Inferior parietal cortex (tissue), 1 donor: Measurements from ENCODE around the gene RPS23.
A peak's percentile ranks its signal among the peaks of the same experiment; 100 is the strongest.
"Not testable (repeated sequence)": the region's sequence is repeated elsewhere in the genome, so short reads cannot be mapped to it uniquely, and the experiment has no call there.

ENCODE experiments used
- DNase-seq: peaks from one replicate; pipeline ENCODE4 v3.0.0-alpha.2; 2016; ENCODE audit errors: extremely low spot score

The RPS23 gene

DNA sequence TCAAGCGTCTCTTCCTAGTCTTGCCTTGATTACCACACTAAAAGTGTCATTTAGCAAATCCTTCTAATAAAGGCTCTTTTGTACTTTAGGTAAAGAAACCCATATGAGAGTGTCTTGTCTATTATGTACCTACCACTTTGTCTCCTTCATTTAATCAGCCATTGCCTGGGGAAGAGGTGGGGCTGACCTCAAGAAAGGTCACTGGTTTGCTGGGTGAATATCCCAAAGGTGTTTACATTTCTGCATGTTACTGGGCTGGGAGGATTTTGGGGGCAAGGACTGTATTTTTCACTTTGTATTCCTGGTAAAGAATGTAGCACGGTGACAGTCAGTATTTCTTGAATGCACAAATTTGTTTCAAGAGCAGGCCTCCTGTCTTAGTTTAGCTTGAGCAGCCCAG, 11.9 kb upstream of the RPS23 start:
- DNase-seq: no peak

DNA sequence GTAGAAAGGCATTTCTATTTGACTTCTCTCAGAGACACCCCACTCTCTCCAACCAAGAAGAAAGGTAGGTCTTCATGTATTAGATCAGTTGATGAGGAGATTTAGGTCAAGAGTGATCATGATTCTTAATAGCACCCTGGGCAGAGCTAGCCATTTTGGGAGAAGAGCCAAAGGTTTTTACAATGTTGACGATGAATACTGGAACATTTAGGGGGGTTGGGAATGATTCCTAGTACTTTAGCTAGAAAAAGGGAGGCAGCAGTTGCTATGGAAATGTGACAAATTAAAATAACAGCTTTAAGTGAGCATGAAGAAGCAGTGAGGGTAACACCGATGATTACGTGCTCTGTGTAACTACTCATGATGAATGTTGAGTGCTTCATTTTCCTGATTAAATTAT, 9.5 kb upstream of the RPS23 start:
- DNase-seq: peak; percentile 43

DNA sequence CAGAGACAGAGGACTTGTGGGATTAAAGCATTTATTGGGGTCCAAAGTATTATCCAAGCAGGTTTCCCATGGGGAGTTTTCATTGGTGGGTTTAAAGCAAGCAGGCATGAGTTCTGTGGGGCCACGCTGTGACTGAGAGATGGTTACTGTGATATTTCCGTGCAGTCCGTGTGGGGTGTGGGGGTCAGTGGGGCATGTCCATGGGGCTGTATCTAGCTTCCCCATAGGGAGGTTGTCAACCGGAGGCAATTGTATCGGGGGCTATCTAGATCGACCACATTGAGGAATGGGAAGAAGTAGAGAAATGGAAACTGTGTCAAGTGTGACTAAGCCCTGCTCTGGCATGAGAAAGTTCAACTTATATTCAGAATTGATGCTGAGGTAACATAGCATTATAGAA, 7.1 kb upstream of the RPS23 start:
- DNase-seq: no peak

DNA sequence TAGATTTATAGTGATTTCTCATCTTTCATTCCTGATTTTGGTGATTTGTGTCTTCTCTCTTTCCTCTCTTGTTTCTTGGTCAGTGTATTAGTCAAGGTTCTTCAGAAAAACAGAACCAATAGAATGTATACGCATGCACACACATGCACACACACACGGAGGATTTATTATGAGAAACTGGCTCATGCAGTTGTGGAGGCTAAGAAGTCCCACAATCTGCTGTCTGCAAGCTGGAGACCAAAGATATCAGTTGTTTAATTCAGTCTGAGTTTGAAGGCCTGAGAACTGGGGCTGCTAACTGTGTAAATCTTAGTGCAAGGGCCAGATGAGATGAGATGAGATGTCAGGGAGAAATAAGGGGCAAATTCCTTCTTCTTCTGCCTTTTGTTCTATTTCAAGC, 5.7 kb upstream of the RPS23 start:
- DNase-seq: no peak

DNA sequence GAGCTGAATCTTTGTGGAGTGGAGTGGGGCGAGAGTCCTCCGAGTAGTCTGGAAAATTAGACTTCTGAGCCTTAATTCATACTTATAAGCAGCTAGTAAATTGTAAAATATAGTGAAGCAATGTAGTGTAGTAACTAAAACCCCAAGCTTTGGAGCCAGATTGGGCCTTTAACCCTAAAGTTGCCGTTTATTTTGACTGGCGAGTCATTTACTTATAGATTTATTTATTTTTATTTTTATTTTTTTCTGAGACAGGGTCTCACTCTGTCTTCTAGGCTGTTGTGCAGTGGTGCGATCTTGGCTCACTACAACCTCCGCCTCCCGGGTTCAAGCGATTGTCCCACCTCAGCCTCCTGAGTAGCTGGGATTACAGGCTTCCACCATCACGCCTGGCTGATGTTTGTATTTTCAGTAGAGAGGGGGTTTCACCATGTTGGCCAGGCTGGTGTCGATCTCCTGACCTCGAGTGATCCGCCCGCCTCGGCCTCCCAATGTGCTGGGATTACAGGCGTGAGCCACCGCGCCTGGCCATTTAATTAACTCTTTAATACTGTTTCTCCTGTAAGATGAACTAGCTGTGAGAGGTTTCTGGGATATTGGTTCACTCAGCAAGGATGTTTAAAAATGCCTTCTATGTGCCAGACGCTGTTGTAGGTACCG, 687 bp upstream of the RPS23 start:
- no peak for DNase-seq

DNA sequence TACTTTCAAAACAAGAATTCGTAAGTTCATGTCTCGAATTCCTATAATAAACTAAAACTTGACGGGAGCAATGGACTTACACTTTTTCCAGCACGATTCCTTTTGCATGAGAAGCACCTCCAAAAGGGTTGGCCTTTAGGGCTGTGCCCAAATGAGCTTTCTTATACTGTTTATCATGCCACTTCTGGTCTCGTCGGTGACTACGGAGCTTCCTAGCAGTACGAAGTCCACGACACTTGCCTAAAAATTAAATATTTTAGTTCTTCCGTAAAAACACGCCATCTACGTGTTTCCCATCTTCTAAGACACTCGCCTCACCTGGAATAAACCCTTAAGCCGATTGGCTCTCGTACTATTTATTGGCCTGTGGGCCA, 554 bp downstream of the RPS23 start:
- DNase-seq: no peak

DNA sequence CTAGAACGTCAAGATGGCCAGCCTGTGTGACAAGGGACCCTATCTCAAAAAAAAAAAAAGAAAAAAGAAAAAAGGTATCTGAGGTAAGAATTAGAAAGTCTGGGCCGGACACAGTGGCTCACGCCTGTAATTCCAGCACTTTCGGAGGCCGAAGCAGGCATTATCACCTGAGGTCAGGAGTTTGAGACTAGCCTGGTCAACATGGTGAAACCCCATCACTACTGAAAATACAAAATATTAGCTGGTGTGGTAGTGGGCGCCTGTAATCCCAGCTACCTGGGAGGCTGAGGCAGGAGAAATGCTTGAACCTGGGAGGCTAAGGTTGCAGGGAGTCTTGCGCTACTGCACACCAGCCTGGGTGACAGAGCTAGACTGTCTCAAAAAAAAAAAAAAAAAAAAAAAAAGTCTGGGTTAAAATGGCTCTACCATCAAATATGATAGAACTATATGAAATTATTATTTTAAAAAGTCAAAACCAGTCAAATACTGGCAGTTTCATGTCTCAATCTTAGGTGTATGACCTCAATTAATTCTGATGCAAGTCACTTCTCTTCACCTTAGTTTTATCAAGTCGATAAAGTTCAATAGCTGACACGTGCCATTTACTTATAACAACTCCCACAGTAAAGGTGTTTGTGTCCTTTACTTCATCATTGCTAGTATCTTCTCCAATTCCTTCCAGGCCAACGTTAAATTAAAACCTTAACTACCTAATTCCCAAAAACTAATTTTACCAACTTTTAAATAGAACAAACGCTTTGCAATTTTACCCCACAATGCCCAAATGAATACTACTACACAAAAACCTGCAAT, 1.1 kb downstream of the RPS23 start:
- no peak for DNase-seq

DNA sequence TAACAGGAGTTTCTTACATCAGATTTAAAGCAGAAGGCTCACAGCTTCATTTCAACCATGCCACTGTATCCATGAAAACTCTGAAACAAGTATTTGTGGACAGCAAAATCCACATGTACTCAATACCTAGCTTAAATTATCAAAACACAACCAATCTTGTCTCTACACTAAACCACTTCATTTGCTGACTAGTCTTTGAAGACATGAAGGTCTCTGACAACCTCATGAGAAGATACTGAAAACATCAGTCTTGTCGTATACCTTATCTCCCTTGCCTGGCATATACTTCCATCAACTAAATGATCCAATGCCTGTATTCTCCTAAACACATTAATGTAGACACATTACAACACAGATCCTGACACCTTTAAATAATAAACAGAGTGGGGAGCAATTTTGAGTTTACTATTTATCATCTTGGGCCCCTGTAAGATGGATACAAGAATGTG, 2.9 kb downstream of the RPS23 start:
- DNase-seq: no peak

DNA sequence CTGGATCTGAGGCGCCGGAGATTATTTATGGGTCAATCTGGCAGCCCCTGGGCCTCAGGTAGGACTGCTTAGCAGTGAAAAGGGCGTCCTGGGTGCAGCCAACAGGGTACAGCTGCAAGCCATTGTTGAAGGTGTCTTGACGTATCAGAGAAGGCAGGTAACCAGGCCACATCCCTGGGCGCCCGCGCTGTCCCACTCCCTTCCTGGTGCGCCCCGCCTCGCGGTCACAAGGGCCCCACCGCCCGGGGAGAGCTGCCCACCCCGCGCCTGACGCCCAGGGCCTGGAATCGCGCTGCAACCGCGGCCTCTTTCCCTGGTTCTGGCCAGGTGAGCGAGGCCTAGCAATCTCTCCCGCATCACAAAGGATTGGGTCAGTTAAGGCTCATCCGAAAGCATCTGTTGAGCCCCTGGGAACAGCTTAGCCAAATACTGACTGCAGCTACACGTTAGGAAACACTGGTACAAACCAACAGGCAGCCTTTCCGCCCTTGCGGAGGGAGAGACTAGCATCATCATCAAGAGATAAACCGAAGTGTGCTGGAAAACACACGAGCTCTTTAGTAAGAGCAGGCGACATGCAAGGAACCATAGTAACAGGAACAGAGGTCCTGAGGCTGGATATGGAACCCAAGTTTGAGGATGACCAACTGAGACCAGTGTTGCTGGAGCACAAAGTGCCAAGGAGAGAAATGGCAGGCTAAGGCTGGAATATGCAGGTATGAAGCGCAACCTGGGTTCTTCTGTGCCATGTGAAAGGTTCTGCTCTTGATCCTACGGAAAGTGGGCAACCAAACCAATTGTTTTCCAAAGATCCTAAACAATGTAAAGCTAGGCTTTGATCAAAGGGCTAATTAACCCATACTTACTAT, 3.6 kb downstream of the RPS23 start:
- no peak for DNase-seq

DNA sequence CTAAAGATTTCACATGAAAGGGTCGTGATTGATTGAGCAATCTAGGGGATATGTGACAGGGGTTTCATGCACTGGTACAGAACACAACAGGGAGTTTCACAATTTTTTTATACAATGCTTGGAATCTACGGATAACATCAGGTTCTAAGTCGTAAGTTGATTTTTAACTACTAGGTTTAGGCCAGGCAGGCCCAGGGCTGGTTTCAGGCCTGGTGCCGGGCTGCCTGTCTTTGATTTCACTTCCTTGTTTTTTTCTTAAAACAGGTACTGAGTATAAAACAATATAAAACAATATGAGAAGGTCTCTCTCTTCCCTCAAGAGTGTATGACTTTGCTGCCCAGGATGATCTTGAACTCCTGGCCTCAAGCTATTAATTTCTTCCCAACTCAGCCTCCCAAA, 4.7 kb downstream of the RPS23 start:
- not testable (repeated sequence) for DNase-seq

DNA sequence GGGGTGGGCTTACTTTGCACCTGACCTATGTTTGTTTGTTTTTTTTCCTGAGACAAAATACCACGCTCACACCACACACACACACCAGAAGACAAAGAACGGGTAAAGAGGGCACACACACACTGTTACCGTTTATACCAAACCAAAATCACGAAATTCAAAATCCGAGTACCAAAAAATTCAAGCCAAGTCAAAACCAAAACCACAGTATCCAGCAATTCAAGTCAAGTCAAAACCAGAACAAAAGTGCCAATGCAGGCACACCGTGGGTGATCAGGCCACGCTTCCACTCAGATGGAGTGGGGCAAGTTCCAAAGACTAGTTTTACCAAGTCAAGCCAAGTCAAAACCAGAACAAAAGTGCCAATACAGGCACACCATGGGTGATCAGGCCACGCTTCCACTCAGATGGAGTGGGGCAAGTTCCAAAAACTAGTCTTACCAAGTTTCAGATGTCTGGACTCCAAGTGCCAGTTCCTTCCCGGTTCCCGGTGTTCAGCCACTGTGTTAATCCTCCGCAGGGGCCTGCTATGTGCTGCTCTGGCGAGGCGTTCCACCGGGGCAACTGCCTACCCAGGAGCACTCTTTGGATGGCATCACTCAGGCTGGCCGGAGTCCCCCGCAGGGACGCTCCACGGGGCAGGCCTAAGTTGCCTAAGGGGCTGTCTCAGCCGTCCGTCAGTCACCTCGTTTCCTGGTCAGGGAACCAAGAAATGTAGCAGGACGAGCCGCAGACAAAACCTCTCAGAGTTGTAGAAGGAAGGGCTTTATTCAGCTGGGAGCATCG, 5.4 kb downstream of the RPS23 start:
- not testable (repeated sequence) for DNase-seq

DNA sequence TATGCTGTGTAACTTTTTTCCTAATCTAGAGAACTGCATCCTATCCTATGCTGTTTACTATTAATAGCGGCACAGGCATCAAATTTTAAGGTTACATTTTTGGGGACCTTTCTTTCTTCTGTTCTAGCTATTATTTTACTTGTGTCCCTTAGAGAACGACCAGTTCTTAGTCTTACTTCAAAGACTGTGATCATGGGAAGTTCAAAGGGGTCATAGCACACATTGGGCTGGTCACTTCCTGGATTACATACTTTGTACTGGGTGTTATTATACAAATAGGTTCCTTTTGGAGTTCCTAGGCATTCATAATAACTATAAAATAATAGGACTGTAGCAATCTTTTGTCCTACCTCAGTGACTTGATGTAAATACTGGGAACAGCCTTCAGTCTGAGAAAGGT, 8.8 kb downstream of the RPS23 start:
- not testable (repeated sequence) for DNase-seq

DNA sequence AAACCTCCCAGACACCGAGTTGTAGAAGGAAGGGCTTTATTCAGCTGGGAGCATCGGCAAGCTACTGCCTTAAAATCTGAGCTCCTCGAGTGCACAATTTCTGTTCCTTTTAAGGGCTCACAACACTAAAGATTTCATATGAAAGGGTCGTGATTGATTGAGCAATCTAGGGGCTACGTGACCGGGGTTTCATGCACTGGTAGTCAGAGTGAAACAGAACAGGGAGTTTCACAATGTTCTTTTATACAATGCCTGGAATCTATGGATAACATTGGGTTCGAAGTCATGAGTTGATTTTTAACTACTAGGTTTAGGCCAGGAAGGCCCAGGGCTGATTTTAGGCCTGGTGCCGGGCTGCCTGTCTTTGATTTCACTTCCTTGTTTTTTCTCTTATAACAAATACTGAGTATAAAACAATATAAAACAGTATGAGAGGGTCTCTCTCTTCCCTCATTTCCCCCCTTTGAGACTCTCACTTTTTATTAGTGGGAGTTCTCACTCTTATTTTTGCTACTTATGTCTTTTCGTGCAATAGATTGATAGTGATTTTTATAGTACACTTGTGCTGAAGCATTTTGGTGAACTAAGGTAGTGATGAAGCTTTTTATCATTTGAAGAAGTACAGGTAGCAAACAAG, 10.7 kb downstream of the RPS23 start:
- DNase-seq: not testable (repeated sequence)

DNA sequence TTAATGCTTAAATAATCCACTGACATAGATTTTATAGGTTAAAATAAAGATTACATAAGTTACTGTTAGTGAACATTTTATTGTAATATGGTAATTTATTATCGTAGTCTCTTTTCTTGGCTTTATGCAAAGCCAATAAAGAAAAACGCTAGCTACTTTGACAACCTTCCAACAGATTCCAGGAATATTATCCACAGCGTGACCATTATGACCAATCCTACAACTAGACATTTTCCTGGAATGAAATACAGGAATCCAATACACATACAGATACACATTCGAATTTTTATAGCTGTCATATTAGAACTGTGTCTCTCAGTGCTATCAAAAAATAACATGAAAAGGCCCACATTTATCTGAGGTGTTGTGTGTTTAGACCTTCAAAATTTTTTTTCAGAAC, 13.1 kb downstream of the RPS23 start:
- DNase-seq: no peak

DNA sequence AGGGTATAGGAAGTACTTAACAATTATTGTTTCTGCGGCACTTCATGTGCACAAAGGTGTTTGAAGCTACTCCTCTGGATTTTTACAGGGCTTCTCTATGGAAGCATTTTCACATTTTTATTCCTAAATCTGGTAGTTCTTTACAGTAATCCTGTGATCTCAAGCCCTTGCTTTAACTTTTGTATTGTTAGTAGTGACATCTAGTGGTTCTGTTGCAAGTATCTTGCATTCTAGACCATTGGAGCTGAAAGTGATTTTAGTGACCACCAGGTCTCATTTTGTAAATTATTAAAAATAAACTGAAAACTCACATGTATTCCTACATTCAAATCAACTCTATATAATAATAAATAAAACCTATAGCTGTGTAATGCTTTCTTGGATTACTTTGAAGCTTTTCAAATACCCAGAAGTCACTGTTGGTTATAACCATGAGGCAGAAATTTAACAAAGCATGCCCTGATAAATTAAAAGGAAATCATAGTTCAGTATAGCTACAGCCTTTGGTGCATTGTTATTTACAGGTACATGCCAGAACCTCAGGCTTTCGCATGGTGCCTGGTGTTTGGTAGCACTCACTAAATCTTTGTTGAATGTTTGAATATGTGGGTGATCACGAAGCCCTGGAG, 18.9 kb downstream of the RPS23 start:
- DNase-seq: peak; percentile 44

DNA sequence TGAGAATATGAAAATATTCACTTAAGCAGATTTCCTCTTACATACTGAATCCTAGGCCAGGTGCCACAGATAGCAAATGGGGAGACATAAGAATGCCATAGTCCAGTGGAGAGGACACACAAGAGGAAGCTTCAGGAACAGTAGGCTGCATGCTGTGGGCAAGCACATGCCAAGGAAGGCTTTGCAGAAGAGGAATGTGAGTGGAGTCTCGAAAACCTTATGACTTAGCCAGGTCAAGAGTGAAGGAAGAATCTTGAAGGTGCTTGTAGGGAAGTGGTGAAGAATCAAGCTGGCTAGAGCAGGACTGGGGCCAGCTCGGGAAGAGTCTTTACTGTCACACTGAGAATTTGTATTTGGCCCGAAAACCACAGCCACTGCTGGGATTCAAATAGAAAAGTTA, 20.4 kb downstream of the RPS23 start:
- DNase-seq: no peak

DNA sequence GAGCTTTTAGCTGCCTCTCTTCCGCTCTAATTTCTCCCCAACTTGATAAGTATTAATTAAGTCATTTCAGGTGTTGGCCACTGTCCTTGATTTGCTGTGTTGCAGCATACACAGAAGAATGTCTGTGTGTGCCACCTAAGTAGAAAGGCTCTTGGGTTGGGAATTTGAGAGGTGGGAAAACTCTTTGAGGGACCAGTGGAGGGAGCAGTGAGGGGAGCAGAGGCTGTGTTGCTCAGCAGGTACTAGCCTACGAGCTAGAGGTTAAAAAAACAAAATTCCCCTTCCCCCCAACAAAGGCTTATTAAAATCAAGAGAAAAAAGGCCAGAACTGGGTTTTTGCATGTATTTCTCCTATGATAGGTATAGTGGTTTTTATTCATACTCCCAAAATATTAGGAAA, 20.9 kb downstream of the RPS23 start:
- no peak for DNase-seq

DNA sequence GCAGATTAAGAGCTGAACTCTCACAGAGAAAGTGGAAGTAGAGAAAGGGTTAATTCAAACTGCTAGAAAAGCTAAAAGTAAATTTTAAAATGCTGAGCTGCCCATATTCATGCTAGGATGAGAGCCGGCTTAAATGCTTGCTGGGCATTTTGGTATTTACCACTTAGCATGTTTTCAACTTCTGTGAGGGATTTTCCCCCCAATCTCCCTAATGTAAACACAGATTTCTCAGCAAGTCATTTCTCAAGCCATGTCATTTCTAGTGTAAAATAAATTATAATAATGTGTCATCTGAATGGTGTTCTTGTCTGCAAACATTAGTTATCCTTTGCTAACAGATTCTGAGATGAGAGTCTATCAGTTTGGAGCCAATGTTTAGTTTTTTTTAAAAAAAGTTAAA, 22.3 kb downstream of the RPS23 start:
- DNase-seq: no peak

DNA sequence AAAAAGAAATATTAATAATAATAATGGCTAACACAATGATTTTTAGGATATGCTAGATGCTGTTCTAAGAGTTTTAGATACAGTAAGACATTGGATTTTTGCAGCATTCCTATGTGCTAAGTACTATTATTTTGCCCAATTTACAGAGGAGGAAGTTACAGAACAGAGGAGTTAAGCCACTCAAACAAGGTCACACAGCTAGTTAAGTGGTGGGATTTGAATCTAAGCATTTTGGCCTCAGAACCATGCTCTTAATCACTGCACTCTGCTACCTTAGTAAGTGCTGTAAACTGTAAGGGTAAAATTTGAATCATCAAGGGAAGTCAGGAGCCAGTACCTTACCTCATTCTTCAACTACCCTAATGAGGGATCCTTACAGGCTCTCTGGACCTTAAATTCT, 25.4 kb downstream of the RPS23 start:
- no peak for DNase-seq

DNA sequence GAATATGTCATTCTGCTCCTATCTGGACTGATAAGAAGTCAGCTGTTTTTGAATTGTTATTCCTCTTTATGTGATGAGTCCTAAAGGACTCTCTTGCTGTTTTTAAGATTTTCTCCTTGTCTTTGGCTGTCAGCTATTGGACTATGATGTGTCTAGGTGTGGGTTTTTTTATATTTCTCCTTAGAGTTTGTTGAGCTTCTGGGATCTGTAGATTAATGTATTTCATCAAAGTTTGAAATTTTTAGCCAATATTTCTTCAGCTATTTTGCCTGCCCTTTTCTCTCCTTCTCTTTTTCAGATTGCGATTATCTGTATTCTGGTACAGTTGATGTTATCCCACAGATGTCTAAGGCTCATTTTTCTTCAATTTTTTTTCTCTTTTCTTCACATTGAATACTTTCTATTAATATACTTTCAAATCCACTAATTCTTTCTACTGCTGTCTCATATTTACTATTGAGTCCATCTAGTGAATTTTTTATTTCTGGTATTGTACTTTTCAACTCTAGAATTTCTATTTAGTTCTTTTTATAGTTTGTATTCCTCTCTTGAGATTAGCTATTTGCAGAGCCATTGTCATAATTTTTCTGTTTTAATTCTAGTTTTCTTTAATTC, 31.1 kb downstream of the RPS23 start:
- no peak for DNase-seq
